Subcutaneous adipose tissue (tissue), 4 donors: ENCODE measurements around the gene DAB2IP. TPM values are rescaled to one million over a fixed set of nuclear protein-coding genes. Genes with fewer than 3 reads are reported as not detected.

Source experiments
- CTCF ChIP-seq: fragments of 450-650 bp; IDR thresholded peaks from one replicate; pipeline ENCODE4 v1.5.1; 2016; ENCODE audit warnings: low read depth, mild to moderate bottlenecking, control low read depth, antibody characterized with exemption, moderate library complexity
- total RNA-seq, 4 donors: library from RNA; depleted of rRNA; stranded (reverse); fragments of >200 nt; gene quantifications; one replicate each; pipeline ENCODE4 v1.1.0, GENCODE V29; 2016

Gene DAB2IP
- total RNA-seq, 4 donors from 2014 or later = 6.3 to 57.5 (median 32.8) TPM

- no peak for TF ChIP-seq CTCF
Observed at GRCh38 chr9:121693388-121693670, 41.9 kb downstream of the DAB2IP start.

GRCh38 chr9:121694001-121694400, 42.6 kb downstream of the DAB2IP start:
- TF ChIP-seq CTCF = no peak

GRCh38 chr9:121694600-121694999, 43.2 kb downstream of the DAB2IP start:
- no peak for TF ChIP-seq CTCF

GRCh38 chr9:121696930-121697329, 45.5 kb downstream of the DAB2IP start:
- TF ChIP-seq CTCF = no peak

- TF ChIP-seq CTCF = no peak
Observed at GRCh38 chr9:121698627-121699570, 47.5 kb downstream of the DAB2IP start.

- TF ChIP-seq CTCF = no peak
Observed at GRCh38 chr9:121699571-121700164, 48.2 kb downstream of the DAB2IP start.

GRCh38 chr9:121700165-121700831, 48.9 kb downstream of the DAB2IP start:
- no peak for TF ChIP-seq CTCF
